Peyer's patch (tissue), 4 donors: ENCODE measurements around the gene SPINK1. TPM values are rescaled to one million over a fixed set of nuclear protein-coding genes. Genes with fewer than 3 reads are reported as not detected.
A peak's percentile ranks its signal among the peaks of the same experiment; 100 is the strongest.
"Not testable (repeated sequence)": the region's sequence is repeated elsewhere in the genome, so short reads cannot be mapped to it uniquely, and the experiment has no call there.

Source experiments
- DNase-seq, 3 donors: peaks; one replicate each; pipeline ENCODE4 v3.0.0-alpha.2; 2017 to 2019
- H3K27ac ChIP-seq, 4 donors: fragments of 200-600 bp; sonication (generic); one replicate each; pipeline ENCODE4 v1.5.1; 2016 to 2019
- H3K27me3 ChIP-seq, 2 donors: fragments of 200-600 bp; sonication (generic); one replicate each; pipeline ENCODE4 v1.5.1; 2019
- H3K36me3 ChIP-seq, 3 donors: fragments of 200-600 bp; sonication (generic); one replicate each; pipeline ENCODE4 v1.5.1; 2016 to 2019
- H3K4me1 ChIP-seq, 4 donors: fragments of 200-600 bp; sonication (generic); one replicate each; pipeline ENCODE4 v1.5.1; 2016 to 2019
- H3K4me3 ChIP-seq, 4 donors: fragments of 200-600 bp; sonication (generic); 1 replicate in 3 of 4; 2 replicates in 1 of 4; pipeline ENCODE4 v1.5.1; 2016 to 2019; ENCODE audit warnings: mild to moderate bottlenecking in 1 of 4
- H3K9me3 ChIP-seq, 4 donors: fragments of 200-600 bp; sonication (generic); one replicate each; pipeline ENCODE4 v1.5.1; 2016 to 2019; ENCODE audit warnings: mild to moderate bottlenecking in 1 of 4
- POLR2A ChIP-seq, 2 donors: fragments of 450-650 bp; IDR thresholded peaks; one replicate each; pipeline ENCODE4 v1.5.1; 2017; ENCODE audit warnings: antibody characterized with exemption in 2 of 2, mild to moderate bottlenecking in 2 of 2, moderate library complexity in 2 of 2
- total RNA-seq, 4 donors: library from RNA; depleted of rRNA; stranded (reverse); fragments of >200 nt; gene quantifications; one replicate each; pipeline ENCODE4 v1.1.0, GENCODE V29; 2016
- TF ChIP-seq, protein P1 (sequence below), 6 experiments: fragments of 450-650 bp in 4 of 6; fragments of 200-600 bp in 2 of 6; sonication (generic) in 1 of 6; IDR thresholded peaks; one replicate each; pipeline ENCODE4 v1.5.1; 2017 to 2019; ENCODE audit warnings: antibody characterized with exemption in 6 of 6, mild to moderate bottlenecking in 3 of 6, moderate library complexity in 1 of 6

The SPINK1 gene
- total RNA-seq, 4 donors from 2014 or later = 46.2 to 436 (median 154) TPM

GRCh38 chr5:147805030-147805454 is 26.4 kb downstream of the SPINK1 start:
- H3K4me1 ChIP-seq = peaks cover 0 to 12% (median 2%) of the 10 kb centered on the region in 4 donors
- H3K9me3 ChIP-seq = no peaks in the 10 kb centered on the region
- no peak for TF ChIP-seq POLR2A (IDR thresholded peaks at IDR 0.05)
- TF ChIP-seq, protein P1, sequence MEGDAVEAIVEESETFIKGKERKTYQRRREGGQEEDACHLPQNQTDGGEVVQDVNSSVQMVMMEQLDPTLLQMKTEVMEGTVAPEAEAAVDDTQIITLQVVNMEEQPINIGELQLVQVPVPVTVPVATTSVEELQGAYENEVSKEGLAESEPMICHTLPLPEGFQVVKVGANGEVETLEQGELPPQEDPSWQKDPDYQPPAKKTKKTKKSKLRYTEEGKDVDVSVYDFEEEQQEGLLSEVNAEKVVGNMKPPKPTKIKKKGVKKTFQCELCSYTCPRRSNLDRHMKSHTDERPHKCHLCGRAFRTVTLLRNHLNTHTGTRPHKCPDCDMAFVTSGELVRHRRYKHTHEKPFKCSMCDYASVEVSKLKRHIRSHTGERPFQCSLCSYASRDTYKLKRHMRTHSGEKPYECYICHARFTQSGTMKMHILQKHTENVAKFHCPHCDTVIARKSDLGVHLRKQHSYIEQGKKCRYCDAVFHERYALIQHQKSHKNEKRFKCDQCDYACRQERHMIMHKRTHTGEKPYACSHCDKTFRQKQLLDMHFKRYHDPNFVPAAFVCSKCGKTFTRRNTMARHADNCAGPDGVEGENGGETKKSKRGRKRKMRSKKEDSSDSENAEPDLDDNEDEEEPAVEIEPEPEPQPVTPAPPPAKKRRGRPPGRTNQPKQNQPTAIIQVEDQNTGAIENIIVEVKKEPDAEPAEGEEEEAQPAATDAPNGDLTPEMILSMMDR (IDR thresholded peaks at IDR 0.05) = no peak
- H3K27ac ChIP-seq = no peak overlapping the region
- no peaks in the 10 kb centered on the region for H3K27me3 ChIP-seq
- H3K36me3 ChIP-seq = no peaks in the 10 kb centered on the region
- H3K4me3 ChIP-seq = no peak overlapping the region
- DNase-seq = peak in 2 of 3 donors; percentile 35 to 56

DNA sequence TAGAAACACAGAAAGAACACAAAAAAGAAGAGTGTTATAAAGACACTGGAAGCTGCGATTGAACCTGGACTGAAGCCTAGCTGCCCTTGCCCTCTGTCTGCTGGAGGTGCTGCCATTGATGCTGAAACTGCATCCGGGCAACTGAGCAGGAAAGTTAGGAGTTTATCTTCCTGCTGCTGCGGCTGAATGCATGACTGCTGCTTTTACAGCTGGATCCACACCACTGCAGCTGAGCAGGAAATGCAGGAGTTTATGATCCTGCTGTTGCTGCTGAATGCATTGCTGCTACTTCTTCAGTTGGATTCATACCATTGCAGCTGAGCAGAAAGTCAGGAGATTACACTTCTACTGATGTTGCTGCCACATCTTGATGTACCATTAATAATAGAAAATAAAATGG is 27.1 kb downstream of the SPINK1 start:
- no peak for DNase-seq
- Histone ChIP-seq H3K4me3 (no peak overlapping the region), H3K9me3 (no peaks in the 10 kb centered on the region), H3K4me1 (peaks cover 0 to 12% (median 2%) of the 10 kb centered on the region in 4 donors), H3K27me3 (no peaks in the 10 kb centered on the region), H3K27ac (no peak overlapping the region), H3K36me3 (no peaks in the 10 kb centered on the region)
- no peak for TF ChIP-seq POLR2A (IDR thresholded peaks at IDR 0.05)
- TF ChIP-seq, protein P1 (IDR thresholded peaks at IDR 0.05) = no peak

- H3K4me1 ChIP-seq = peaks cover 0 to 12% (median 2%) of the 10 kb centered on the region in 4 donors
- H3K36me3 ChIP-seq = no peaks in the 10 kb centered on the region
- no peaks in the 10 kb centered on the region for H3K27me3 ChIP-seq
- no peak for TF ChIP-seq POLR2A (IDR thresholded peaks at IDR 0.05)
- TF ChIP-seq, protein P1 (IDR thresholded peaks at IDR 0.05) = no peak
- no peaks in the 10 kb centered on the region for H3K9me3 ChIP-seq
- no peak overlapping the region for H3K27ac ChIP-seq
- no peak overlapping the region for H3K4me3 ChIP-seq
- DNase-seq = no peak
Observed at GRCh38 chr5:147803926-147804325, 27.5 kb downstream of the SPINK1 start.

DNA sequence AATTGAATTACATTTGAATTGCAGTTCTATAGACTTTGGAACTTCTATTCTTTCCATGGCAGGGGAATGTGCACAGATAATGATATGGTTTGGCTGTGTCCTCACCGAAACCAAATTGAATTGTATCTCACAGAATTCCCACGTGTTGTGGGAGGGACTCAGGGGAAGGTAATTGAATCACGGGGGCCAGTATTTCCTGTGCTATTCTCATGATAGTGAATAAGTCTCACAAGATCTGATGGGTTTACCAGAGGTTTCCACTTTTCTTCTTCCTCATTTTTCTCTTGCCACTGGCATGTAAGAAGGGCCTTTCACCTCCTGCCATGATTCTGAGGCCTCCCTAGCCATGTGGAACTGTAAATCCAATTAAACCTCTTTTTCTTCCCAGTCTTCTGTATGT is 28.3 kb downstream of the SPINK1 start:
- DNase-seq, H3K36me3 ChIP-seq, H3K27me3 ChIP-seq, H3K9me3 ChIP-seq, H3K4me3 ChIP-seq, H3K27ac ChIP-seq: not testable (repeated sequence)
- peaks cover 0 to 12% (median 2%) of the 10 kb centered on the region in 4 donors for H3K4me1 ChIP-seq

DNA sequence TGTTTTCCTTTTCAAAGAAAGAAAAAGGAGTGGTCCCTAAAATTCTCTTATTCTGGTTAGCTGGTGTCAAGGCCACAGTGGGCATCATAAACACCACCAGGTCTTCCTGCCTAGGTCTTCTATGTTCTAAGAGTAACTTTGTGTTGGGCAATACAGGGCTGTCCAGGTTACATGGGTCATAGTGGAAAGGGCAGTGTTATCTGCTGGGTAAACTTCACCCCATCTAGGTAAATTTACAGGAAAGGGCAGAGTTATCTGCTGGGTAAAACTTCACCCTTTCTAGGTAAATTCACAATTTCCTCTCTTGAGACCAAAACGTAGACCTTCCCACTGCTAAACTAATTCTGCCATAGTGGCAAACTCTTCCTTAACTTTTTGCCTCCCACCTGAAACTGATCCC is 30.0 kb downstream of the SPINK1 start:
- H3K36me3 ChIP-seq = no peaks in the 10 kb centered on the region
- TF ChIP-seq, protein P1 (IDR thresholded peaks at IDR 0.05) = no peak
- no peak for TF ChIP-seq POLR2A (IDR thresholded peaks at IDR 0.05)

GRCh38 chr5:147800491-147800890 is 31.0 kb downstream of the SPINK1 start:
- no peak for TF ChIP-seq POLR2A (IDR thresholded peaks at IDR 0.05)
- TF ChIP-seq, protein P1 (IDR thresholded peaks at IDR 0.05) = no peak
- H3K4me1 ChIP-seq = peaks cover 0 to 12% (median 2%) of the 10 kb centered on the region in 4 donors
- no peak overlapping the region for H3K4me3 ChIP-seq
- H3K27ac ChIP-seq = no peak overlapping the region
- H3K9me3 ChIP-seq = no peaks in the 10 kb centered on the region
- no peak for DNase-seq
- H3K27me3 ChIP-seq = no peaks in the 10 kb centered on the region
- no peaks in the 10 kb centered on the region for H3K36me3 ChIP-seq

More for the DNA sequence above, 30.0 kb downstream of the SPINK1 start:
- Histone ChIP-seq H3K27me3 (no peaks in the 10 kb centered on the region), H3K9me3 (no peaks in the 10 kb centered on the region), H3K27ac (no peak overlapping the region), H3K4me1 (peaks cover 0 to 12% (median 2%) of the 10 kb centered on the region in 4 donors), H3K4me3 (no peak overlapping the region)
- no peak for DNase-seq
